ENCODE measurements around the gene NEMF. TPM values are rescaled to one million over a fixed set of nuclear protein-coding genes. Genes with fewer than 3 reads are reported as not detected.

Gene NEMF
- total and polyA plus RNA-seq, 2 donors (not counting 1 experiment from before 2014, with no cell fraction given): 26.7 to 127 TPM

DNA sequence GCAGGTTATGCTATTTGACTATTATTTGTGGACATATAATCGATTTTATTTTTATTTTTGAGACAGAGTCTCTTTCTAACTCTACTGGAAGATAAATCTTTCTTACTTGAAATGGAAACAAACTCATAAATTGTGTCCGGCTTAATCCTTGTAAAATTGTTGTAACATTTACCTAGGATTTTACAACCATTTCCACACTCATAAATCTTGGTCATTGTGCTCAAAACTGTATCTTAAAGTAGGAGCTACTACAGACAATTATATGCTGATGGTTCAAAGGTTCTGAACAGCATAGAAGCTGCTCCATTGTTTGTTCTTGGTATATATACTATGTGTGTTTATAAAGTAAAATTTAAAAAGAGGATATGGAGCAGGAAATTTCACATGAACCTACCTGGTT, 35.7 kb upstream of the NEMF start:
- no peak overlapping the region for H2AFZ ChIP-seq (ENCODE audit: insufficient read depth, low read depth, low read length, poor library complexity, severe bottlenecking)
- H3K27ac ChIP-seq (ENCODE audit: low read length in 2 of 2): no peak overlapping the region
- no peak for ATAC-seq (ENCODE audit: low read depth)
- no peaks in the 10 kb centered on the region for H3K36me3 ChIP-seq (replicated peaks in 1 of 2; ENCODE audit: control extremely low read depth in 1 of 2, control insufficient read depth in 1 of 2, extremely low read depth in 1 of 2, insufficient read depth in 2 of 2, low read length in 1 of 2)
- intact Hi-C loops (cut with micrococcal nuclease): no loop called here
- WGBS (ENCODE audit: insufficient coverage): no CpG with 5 or more reads among the region's 2 CpGs
- no peak overlapping the region for H3K4me3 ChIP-seq (ENCODE audit: control extremely low read depth in 1 of 5, extremely low read depth in 1 of 5, insufficient read depth in 1 of 5, low read depth in 2 of 5, low read length in 4 of 5)
- H3K27me3 ChIP-seq (replicated peaks in 1 of 4; ENCODE audit: control extremely low read depth in 1 of 4, control insufficient read depth in 3 of 4, insufficient read depth in 4 of 4, low read length in 3 of 4): no peaks in the 10 kb centered on the region
- H3K79me2 ChIP-seq (ENCODE audit: control insufficient read depth, insufficient read depth, low read length): peaks cover 32% of the 10 kb centered on the region
- no peak for DNase-seq
- CTCF ChIA-PET: interaction anchor here (0.8 to 1.2 kb wide), 3 partner anchors 9 to 26 kb away, joined by 3 to 7 read pairs (median 3); no protein-coding TSS in a partner anchor
- no peaks in the 10 kb centered on the region for H3K9me3 ChIP-seq (ENCODE audit: control extremely low read depth in 1 of 3, control insufficient read depth in 2 of 3, insufficient read depth in 1 of 3, low read length in 2 of 3)
- POLR2A ChIA-PET: interaction anchor here (1.1 kb wide), 1 partner anchor 24 kb away, joined by 3 read pairs; no protein-coding TSS in a partner anchor
- Mint-ChIP-seq H3K27ac (no peak overlapping the region), H3K4me1 (peaks cover 22% of the 10 kb centered on the region), H3K9me3 (ENCODE audit: insufficient read depth) (no peaks in the 10 kb centered on the region), H3K4me3 (no peak overlapping the region), H3K27me3 (no peaks in the 10 kb centered on the region)
- no peak overlapping the region for H3K9ac ChIP-seq (ENCODE audit: low read length)
- peaks cover 18 to 23% of the 10 kb centered on the region in 2 donors for H3K4me1 ChIP-seq (ENCODE audit: control insufficient read depth in 2 of 2, insufficient read depth in 2 of 2, low read length in 2 of 2)
- H3K4me2 ChIP-seq (replicated peaks; ENCODE audit: low read depth, low read length, poor library complexity, severe bottlenecking): no peak overlapping the region
- peaks cover 3% of the 10 kb centered on the region for H4K20me1 ChIP-seq (ENCODE audit: control insufficient read depth, insufficient read depth, low read length, poor library complexity, severe bottlenecking)
- TF ChIP-seq, protein P1, sequence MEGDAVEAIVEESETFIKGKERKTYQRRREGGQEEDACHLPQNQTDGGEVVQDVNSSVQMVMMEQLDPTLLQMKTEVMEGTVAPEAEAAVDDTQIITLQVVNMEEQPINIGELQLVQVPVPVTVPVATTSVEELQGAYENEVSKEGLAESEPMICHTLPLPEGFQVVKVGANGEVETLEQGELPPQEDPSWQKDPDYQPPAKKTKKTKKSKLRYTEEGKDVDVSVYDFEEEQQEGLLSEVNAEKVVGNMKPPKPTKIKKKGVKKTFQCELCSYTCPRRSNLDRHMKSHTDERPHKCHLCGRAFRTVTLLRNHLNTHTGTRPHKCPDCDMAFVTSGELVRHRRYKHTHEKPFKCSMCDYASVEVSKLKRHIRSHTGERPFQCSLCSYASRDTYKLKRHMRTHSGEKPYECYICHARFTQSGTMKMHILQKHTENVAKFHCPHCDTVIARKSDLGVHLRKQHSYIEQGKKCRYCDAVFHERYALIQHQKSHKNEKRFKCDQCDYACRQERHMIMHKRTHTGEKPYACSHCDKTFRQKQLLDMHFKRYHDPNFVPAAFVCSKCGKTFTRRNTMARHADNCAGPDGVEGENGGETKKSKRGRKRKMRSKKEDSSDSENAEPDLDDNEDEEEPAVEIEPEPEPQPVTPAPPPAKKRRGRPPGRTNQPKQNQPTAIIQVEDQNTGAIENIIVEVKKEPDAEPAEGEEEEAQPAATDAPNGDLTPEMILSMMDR (IDR thresholded peaks at IDR 0.05): no peak
- no peak for TF ChIP-seq EZH2 (IDR thresholded peaks at IDR 0.05; ENCODE audit: borderline replicate concordance, insufficient read depth, low read depth, low read length, poor library complexity, severe bottlenecking)

DNA sequence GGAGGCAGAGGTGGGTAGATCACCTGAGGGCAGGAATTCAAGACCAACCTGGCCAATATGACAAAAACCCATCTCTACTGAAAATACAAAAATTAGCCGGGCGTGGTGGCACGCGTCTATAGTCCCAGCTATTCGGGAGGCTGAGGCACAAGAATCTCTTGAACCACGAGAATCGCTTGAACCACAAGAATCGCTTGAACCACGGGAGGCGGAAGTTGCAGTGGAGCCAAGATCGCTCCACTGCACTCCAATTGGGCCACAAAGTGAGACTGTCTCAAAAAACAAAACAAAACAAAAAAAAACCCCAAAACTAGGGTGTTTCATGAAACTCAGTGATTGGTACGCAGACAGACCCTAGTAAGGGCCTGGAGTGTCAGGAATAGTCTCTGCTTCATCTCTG, 33.9 kb upstream of the NEMF start:
- H4K20me1 ChIP-seq (ENCODE audit: control insufficient read depth, insufficient read depth, low read length, poor library complexity, severe bottlenecking): no peaks in the 10 kb centered on the region
- Mint-ChIP-seq H3K4me1 (peaks cover 16% of the 10 kb centered on the region), H3K27ac (peak overlapping the region; percentile 58), H3K9me3 (ENCODE audit: insufficient read depth) (no peaks in the 10 kb centered on the region), H3K4me3 (peak overlapping the region; percentile 56), H3K27me3 (no peaks in the 10 kb centered on the region)
- no peak overlapping the region for H3K27ac ChIP-seq (ENCODE audit: low read length in 2 of 2)
- no peak overlapping the region for H3K9ac ChIP-seq (ENCODE audit: low read length)
- peak overlapping the region; percentile 25 for H2AFZ ChIP-seq (ENCODE audit: insufficient read depth, low read depth, low read length, poor library complexity, severe bottlenecking)
- no peaks in the 10 kb centered on the region for H3K27me3 ChIP-seq (replicated peaks in 1 of 4; ENCODE audit: control extremely low read depth in 1 of 4, control insufficient read depth in 3 of 4, insufficient read depth in 4 of 4, low read length in 3 of 4)
- TF ChIP-seq EZH2 (IDR thresholded peaks at IDR 0.05; ENCODE audit: borderline replicate concordance, insufficient read depth, low read depth, low read length, poor library complexity, severe bottlenecking): no peak
- TF ChIP-seq, protein P1 (IDR thresholded peaks at IDR 0.05): no peak
- POLR2A ChIA-PET: no interaction called here
- no peaks in the 10 kb centered on the region for H3K9me3 ChIP-seq (ENCODE audit: control extremely low read depth in 1 of 3, control insufficient read depth in 2 of 3, insufficient read depth in 1 of 3, low read length in 2 of 3)
- 49% methylated on average over 12 of the region's 12 CpGs for WGBS (ENCODE audit: insufficient coverage)
- peaks cover 12 to 14% of the 10 kb centered on the region in 2 donors for H3K4me1 ChIP-seq (ENCODE audit: control insufficient read depth in 2 of 2, insufficient read depth in 2 of 2, low read length in 2 of 2)
- no peak overlapping the region for H3K4me3 ChIP-seq (ENCODE audit: control extremely low read depth in 1 of 5, extremely low read depth in 1 of 5, insufficient read depth in 1 of 5, low read depth in 2 of 5, low read length in 4 of 5)
- DNase-seq: no peak
- no peaks in the 10 kb centered on the region for H3K36me3 ChIP-seq (replicated peaks in 1 of 2; ENCODE audit: control extremely low read depth in 1 of 2, control insufficient read depth in 1 of 2, extremely low read depth in 1 of 2, insufficient read depth in 2 of 2, low read length in 1 of 2)
- intact Hi-C loops (cut with micrococcal nuclease): no loop called here
- H3K4me2 ChIP-seq (replicated peaks; ENCODE audit: low read depth, low read length, poor library complexity, severe bottlenecking): peak overlapping the region; percentile 13
- CTCF ChIA-PET: interaction anchor here (2.9 kb wide), 1 partner anchor 17 kb away, joined by 19 read pairs; no protein-coding TSS in a partner anchor
- ATAC-seq (ENCODE audit: low read depth): peak; percentile 21
- peaks cover 24% of the 10 kb centered on the region for H3K79me2 ChIP-seq (ENCODE audit: control insufficient read depth, insufficient read depth, low read length)

All from B cell (primary cell).